ENCODE results near the gene PPP1R14D.

PPP1R14D gene

DNA sequence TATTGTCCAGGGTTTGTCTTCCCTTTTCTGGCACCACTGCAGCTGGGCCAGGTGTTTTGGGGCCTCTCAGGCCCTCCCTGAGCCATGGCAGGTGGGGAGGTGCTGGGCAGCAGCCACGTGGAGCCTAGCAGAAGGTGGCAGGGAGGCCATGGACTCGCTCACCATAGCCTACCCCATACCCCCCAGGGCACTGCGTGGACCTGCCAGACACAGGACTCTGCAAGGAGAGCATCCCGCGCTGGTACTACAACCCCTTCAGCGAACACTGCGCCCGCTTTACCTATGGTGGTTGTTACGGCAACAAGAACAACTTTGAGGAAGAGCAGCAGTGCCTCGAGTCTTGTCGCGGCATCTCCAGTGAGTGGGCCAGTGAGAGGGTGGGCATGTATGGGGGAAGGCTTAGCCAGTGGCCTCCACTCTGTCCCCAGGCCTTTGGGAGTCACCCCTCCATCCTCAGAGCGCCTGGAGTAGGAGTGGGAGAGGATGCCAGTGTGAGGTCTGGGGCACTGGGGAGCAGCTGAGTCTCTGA lies 27.3 kb upstream of the PPP1R14D start:
- H3K4me1 ChIP-seq = peaks cover 0 to 10% (median 2%) of the 10 kb centered on the region in 4 donors
- DNase-seq = no peak
- TF ChIP-seq, protein P1, sequence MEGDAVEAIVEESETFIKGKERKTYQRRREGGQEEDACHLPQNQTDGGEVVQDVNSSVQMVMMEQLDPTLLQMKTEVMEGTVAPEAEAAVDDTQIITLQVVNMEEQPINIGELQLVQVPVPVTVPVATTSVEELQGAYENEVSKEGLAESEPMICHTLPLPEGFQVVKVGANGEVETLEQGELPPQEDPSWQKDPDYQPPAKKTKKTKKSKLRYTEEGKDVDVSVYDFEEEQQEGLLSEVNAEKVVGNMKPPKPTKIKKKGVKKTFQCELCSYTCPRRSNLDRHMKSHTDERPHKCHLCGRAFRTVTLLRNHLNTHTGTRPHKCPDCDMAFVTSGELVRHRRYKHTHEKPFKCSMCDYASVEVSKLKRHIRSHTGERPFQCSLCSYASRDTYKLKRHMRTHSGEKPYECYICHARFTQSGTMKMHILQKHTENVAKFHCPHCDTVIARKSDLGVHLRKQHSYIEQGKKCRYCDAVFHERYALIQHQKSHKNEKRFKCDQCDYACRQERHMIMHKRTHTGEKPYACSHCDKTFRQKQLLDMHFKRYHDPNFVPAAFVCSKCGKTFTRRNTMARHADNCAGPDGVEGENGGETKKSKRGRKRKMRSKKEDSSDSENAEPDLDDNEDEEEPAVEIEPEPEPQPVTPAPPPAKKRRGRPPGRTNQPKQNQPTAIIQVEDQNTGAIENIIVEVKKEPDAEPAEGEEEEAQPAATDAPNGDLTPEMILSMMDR (IDR thresholded peaks at IDR 0.05) = no peak
- H3K27ac ChIP-seq = no peak overlapping the region
- H3K9me3 ChIP-seq = no peaks in the 10 kb centered on the region
- H3K27me3 ChIP-seq = peaks cover 0 to 22% of the 10 kb centered on the region in 2 donors
- intact Hi-C loops (cut with DNase I; ENCODE audit: low total_unique reads) = no loop called here
- H3K4me3 ChIP-seq = no peak overlapping the region
- H3K36me3 ChIP-seq = peaks cover 0 to 42% (median 0%) of the 10 kb centered on the region in 3 donors

DNA sequence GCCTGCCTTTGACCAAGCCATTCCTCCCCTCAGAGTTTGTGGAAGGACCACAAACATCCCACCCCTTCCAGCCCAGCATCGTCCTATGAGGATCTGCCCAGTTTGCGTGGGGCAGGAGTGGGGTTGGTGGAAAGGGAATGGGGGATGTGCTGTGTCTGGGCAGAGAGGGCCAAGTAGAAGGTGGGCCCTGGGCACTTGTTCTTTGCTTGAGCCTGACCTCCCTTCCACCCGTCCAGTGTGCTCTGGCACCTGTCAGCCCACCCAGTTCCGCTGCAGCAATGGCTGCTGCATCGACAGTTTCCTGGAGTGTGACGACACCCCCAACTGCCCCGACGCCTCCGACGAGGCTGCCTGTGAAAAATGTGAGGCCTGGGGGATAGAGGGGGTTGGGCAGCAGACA lies 25.7 kb upstream of the PPP1R14D start:
- Histone ChIP-seq H3K4me1 (peaks cover 0 to 10% (median 2%) of the 10 kb centered on the region in 4 donors), H3K9me3 (no peaks in the 10 kb centered on the region), H3K27ac (no peak overlapping the region), H3K36me3 (peaks cover 0 to 42% (median 0%) of the 10 kb centered on the region in 3 donors), H3K4me3 (no peak overlapping the region), H3K27me3 (peaks cover 0 to 18% of the 10 kb centered on the region in 2 donors)
- TF ChIP-seq, protein P1 (IDR thresholded peaks at IDR 0.05) = no peak
- DNase-seq = no peak
- intact Hi-C loops (cut with DNase I; ENCODE audit: low total_unique reads) = no loop called here

DNA sequence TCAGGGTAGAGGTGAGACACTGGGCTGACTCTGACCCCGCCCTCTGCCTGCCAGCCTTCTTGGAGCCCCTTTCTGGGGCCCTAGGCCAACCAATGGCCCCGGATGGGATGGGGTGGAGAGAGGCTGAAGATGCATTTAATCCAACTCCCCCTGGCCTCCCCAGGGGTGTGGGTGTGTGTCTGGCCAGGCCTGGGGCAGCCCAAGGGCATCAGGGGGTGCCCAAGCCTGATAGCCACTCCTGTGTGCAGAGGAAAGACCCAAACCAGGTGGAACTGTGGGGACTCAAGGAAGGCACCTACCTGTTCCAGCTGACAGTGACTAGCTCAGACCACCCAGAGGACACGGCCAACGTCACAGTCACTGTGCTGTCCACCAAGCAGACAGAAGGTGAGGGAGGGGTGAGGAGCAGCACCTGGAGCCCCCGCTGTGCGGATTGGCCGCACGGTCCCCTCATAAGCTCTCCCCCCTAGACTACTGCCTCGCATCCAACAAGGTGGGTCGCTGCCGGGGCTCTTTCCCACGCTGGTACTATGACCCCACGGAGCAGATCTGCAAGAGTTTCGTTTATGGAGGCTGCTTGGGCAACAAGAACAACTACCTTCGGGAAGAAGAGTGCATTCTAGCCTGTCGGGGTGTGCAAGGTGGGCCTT lies 24.9 kb upstream of the PPP1R14D start:
- Histone ChIP-seq H3K27ac (no peak overlapping the region), H3K4me1 (peaks cover 0 to 10% (median 2%) of the 10 kb centered on the region in 4 donors), H3K36me3 (peaks cover 0 to 42% (median 0%) of the 10 kb centered on the region in 3 donors), H3K4me3 (no peak overlapping the region), H3K9me3 (no peaks in the 10 kb centered on the region), H3K27me3 (peaks cover 0 to 11% of the 10 kb centered on the region in 2 donors)
- DNase-seq = no peak
- intact Hi-C loops (cut with DNase I; ENCODE audit: low total_unique reads) = no loop called here
- TF ChIP-seq, protein P1 (IDR thresholded peaks at IDR 0.05) = no peak

DNA sequence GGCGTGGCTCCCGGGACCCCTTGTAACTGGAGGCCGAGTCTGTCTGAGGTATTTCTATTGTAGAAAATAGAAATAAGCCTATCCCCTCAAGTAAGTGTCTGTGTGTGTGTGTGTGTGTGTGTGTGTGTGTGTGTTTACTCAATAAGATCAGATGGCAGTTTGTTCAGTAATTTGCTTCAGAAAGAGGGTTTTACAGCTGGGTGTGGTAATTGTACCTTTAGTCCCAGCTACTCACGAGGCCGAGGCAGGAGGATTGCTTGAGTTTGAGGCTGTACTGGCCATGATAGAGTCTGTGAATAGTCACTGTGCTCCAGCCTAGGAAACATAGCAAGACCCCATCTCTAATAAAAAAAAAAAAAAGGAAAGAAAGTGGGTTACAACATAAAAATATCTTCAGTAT lies 24.0 kb upstream of the PPP1R14D start:
- intact Hi-C loops (cut with DNase I; ENCODE audit: low total_unique reads) = no loop called here
- Histone ChIP-seq H3K4me3 (no peak overlapping the region), H3K9me3 (no peaks in the 10 kb centered on the region), H3K4me1 (peaks cover 0 to 7% (median 2%) of the 10 kb centered on the region in 4 donors), H3K27me3 (peaks cover 0 to 5% of the 10 kb centered on the region in 2 donors), H3K27ac (no peak overlapping the region), H3K36me3 (peaks cover 0 to 42% (median 0%) of the 10 kb centered on the region in 3 donors)
- TF ChIP-seq, protein P1 (IDR thresholded peaks at IDR 0.05) = no peak
- no peak for DNase-seq

DNA sequence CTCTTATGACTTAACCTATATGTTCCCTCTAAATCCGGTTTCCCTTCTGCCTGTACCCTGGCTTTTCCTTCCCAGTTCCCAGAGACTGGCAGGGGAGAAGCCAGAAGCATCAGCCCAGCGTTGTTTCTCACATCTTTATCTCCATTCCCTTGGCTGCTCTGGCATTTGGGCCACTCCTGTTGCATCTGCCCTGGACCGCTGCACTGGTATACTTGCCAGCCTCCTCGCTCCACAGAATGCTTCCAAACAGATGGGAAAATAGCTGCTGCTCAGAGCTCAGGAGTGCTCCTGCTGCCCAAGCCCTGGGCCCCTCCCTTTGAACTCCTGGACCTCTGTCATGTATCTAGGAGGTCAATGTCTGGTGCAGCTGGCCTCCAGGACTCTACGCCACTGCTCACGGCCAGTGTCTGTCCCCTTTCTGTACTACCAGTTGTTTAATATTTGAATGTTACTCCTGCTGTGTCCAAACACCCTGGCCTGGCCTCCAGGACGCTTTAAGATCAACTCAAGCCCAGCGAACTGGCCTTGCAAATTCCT lies 22.1 kb upstream of the PPP1R14D start:
- TF ChIP-seq, protein P1 (IDR thresholded peaks at IDR 0.05) = no peak
- Histone ChIP-seq H3K9me3 (no peaks in the 10 kb centered on the region), H3K4me1 (no peaks in the 10 kb centered on the region), H3K27me3 (peaks cover 0 to 15% of the 10 kb centered on the region in 2 donors), H3K4me3 (no peak overlapping the region), H3K36me3 (peaks cover 0 to 29% (median 0%) of the 10 kb centered on the region in 3 donors), H3K27ac (no peak overlapping the region)
- intact Hi-C loops (cut with DNase I; ENCODE audit: low total_unique reads) = no loop called here
- no peak for DNase-seq

Data from tibial artery (tissue), 4 donors.